ENCODE measurements around the gene PREX1. TPM values are rescaled to one million over a fixed set of nuclear protein-coding genes. Genes with fewer than 3 reads are reported as not detected.
A peak's percentile ranks its signal among the peaks of the same experiment; 100 is the strongest.

The PREX1 gene
- total and polyA plus RNA-seq, 2 of the 4 experiments (the other 2 are of a cell fraction): 0.67 to 0.72 TPM

- ATAC-seq (ENCODE audit: low read depth) (no peak), DNase-seq (no peak)
- H2AFZ ChIP-seq (replicated peaks; ENCODE audit: low read length, poor library complexity): peak overlapping the region; percentile 8
- no TSS peak for BruUV-seq (replicated peaks)
- no peaks in the 10 kb centered on the region for H3K9me3 ChIP-seq (ENCODE audit: control insufficient read depth, insufficient read depth, low read length)
- H4K91ac ChIP-seq (ENCODE audit: insufficient read depth, low read depth, low read length): no peak overlapping the region
- H3K9me1 ChIP-seq (ENCODE audit: insufficient read depth, low read length): no peaks in the 10 kb centered on the region
- H4K5ac ChIP-seq (ENCODE audit: low read depth, low read length): no peak overlapping the region
- ChIA-PET POLR2A (ENCODE audit: unreplicated experiment) (no interaction called here), CTCF (interaction anchor here (0.6 kb wide), 1 partner anchor 179 kb away, joined by 3 read pairs; no protein-coding TSS in a partner anchor)
- H3K79me1 ChIP-seq (ENCODE audit: low read depth in 1 of 2, low read length in 2 of 2): no peaks in the 10 kb centered on the region
- H3K56ac ChIP-seq (ENCODE audit: extremely low read depth, insufficient read depth, low read length): no peak overlapping the region
- H2BK20ac ChIP-seq (ENCODE audit: low read depth, low read length): no peak overlapping the region
- H3K27me3 ChIP-seq (ENCODE audit: control insufficient read depth, insufficient read depth, low read length): peaks cover 3% of the 10 kb centered on the region; the same call in 1 of the 2 replicates
- H2BK120ac ChIP-seq (ENCODE audit: low read depth, low read length): no peak overlapping the region
- dilution Hi-C loops (cut with HindIII; ENCODE audit: low sequenced_read_pairs, unreplicated experiment) (no loop called here), intact Hi-C loops (cut with micrococcal nuclease) (no loop called here), in situ Hi-C loops (cut with MboI; ENCODE audit: low sequenced_read_pairs) (no loop called here)
- H4K8ac ChIP-seq (ENCODE audit: low read depth in 2 of 2, low read length in 2 of 2): no peak overlapping the region
- TF ChIP-seq RAD21 (IDR thresholded peaks at IDR 0.05; ENCODE audit: low read length) (no peak), MXI1 (IDR thresholded peaks at IDR 0.05; ENCODE audit: borderline replicate concordance, low read depth, low read length) (no peak), MAFK (IDR thresholded peaks at IDR 0.05; ENCODE audit: low read depth, low read length) (no peak), CEBPB (IDR thresholded peaks at IDR 0.05; ENCODE audit: low read depth, low read length) (no peak)
- no peak overlapping the region for H2BK5ac ChIP-seq (ENCODE audit: low read depth, low read length, poor library complexity, severe bottlenecking)
- H3K4ac ChIP-seq (ENCODE audit: low read depth, low read length): no peak overlapping the region
- H3K27ac ChIP-seq (ENCODE audit: insufficient read depth, low read length): no peak overlapping the region
- H3K4me2 ChIP-seq (ENCODE audit: low read depth, low read length): no peak overlapping the region
- 47% methylated on average over 2 of the region's 16 CpGs; no CpG with 5 or more reads in 1 of the 2 experiments for WGBS, 2 experiments (ENCODE audit: extremely low coverage in 2 of 2, insufficient read length in 1 of 2)
- H3K23ac ChIP-seq (ENCODE audit: low read depth, low read length): no peak overlapping the region
- H2BK15ac ChIP-seq (ENCODE audit: low read depth, low read length): no peak overlapping the region
- no peaks in the 10 kb centered on the region for H3K4me1 ChIP-seq (ENCODE audit: control insufficient read depth, insufficient read depth, low read length)
- H3K4me3 ChIP-seq (ENCODE audit: insufficient read depth, low read depth, low read length): no peak overlapping the region
- H4K20me1 ChIP-seq (ENCODE audit: insufficient read depth, low read length): no peaks in the 10 kb centered on the region
- H3K14ac ChIP-seq (replicated peaks; ENCODE audit: low read depth, low read length): no peak overlapping the region
- no peak overlapping the region for H2AK9ac ChIP-seq (replicated peaks; ENCODE audit: low read depth, low read length, poor library complexity)
- H3K9ac ChIP-seq (ENCODE audit: low read depth, low read length): no peak overlapping the region
- H3K36me3 ChIP-seq (ENCODE audit: control insufficient read depth, insufficient read depth, low read length): no peaks in the 10 kb centered on the region
- H3K18ac ChIP-seq (ENCODE audit: low read depth, low read length): no peak overlapping the region
- H2AK5ac ChIP-seq (ENCODE audit: low read depth, low read length): no peak overlapping the region
Measured at GRCh38 chr20:48742912-48743680, 84.7 kb downstream of the PREX1 start.
